Karpas-422 (cell line): Measurements from ENCODE around the gene CYP3A4. TPM values are rescaled to one million over a fixed set of nuclear protein-coding genes. Genes with fewer than 3 reads are reported as not detected.

ENCODE experiments used
- DNase-seq: peaks from one replicate; pipeline ENCODE4 v3.0.0-alpha.2; 2015
- H2AFZ ChIP-seq: fragments of 200-600 bp; sonication (generic); 2 replicates; pipeline ENCODE4 v1.6.1; 2014; ENCODE audit warnings: antibody characterized with exemption, low read length, mixed read lengths
- H3K27ac ChIP-seq: fragments of 200-600 bp; sonication (generic); 2 replicates; pipeline ENCODE4 v1.5.1; 2014; ENCODE audit warnings: mild to moderate bottlenecking, low read length, moderate library complexity
- H3K27me3 ChIP-seq: fragments of 200-600 bp; sonication (generic); 2 replicates; pipeline ENCODE4 v1.6.1; 2014; ENCODE audit warnings: low read length, mixed read lengths
- H3K36me3 ChIP-seq: fragments of 200-600 bp; sonication (generic); 2 replicates; pipeline ENCODE4 v1.6.1; 2014; ENCODE audit warnings: low read length, mixed read lengths; ENCODE audit not compliant: insufficient read depth
- H3K4me1 ChIP-seq: fragments of 200-600 bp; sonication (generic); 2 replicates; pipeline ENCODE4 v1.6.1; 2014; ENCODE audit warnings: mild to moderate bottlenecking, low read length, mixed read lengths
- H3K4me2 ChIP-seq: fragments of 200-600 bp; sonication (generic); 2 replicates; pipeline ENCODE4 v1.6.1; 2014; ENCODE audit warnings: low read length, low read depth, mild to moderate bottlenecking; ENCODE audit not compliant: poor library complexity, severe bottlenecking
- H3K4me3 ChIP-seq: fragments of 200-600 bp; sonication (generic); 2 replicates; pipeline ENCODE4 v1.5.1; 2014; ENCODE audit warnings: mild to moderate bottlenecking, antibody characterized with exemption, low read length, mixed read lengths
- H3K79me2 ChIP-seq: fragments of 200-600 bp; sonication (generic); 2 replicates; pipeline ENCODE4 v1.6.1; 2014; ENCODE audit warnings: mild to moderate bottlenecking, low read length, mixed read lengths
- H3K9ac ChIP-seq: fragments of 200-600 bp; sonication (generic); 2 replicates; pipeline ENCODE4 v1.6.0; 2014; ENCODE audit warnings: low read length
- H3K9me2 ChIP-seq: fragments of 200-600 bp; sonication (generic), shearing (Covaris generic); replicated peaks from 2 replicates; pipeline ENCODE4 v1.6.0; 2014; ENCODE audit warnings: mild to moderate bottlenecking, low read length, moderate library complexity; ENCODE audit not compliant: insufficient read depth
- H3K9me3 ChIP-seq: fragments of 300-700, 200-600 bp; sonication (generic); 2 replicates; pipeline ENCODE4 v1.6.1; 2014; ENCODE audit warnings: low read length, mixed read lengths
- H4K20me1 ChIP-seq: fragments of 200-600 bp; sonication (generic); 2 replicates; pipeline ENCODE4 v1.6.1; 2014; ENCODE audit warnings: mild to moderate bottlenecking, antibody characterized with exemption, low read length, low read depth; ENCODE audit not compliant: insufficient read depth
- small RNA-seq: library from RNA; depleted of rRNA; stranded (forward); fragments of <200 nt; gene quantifications from one replicate; pipeline ENCODE3, GENCODE V24; 2014
- total RNA-seq: library from RNA; depleted of rRNA; stranded (reverse); fragments of >200 nt; shearing (Covaris generic); gene quantifications from 2 replicates; pipeline ENCODE4 v1.2.3, GENCODE V29; 2014; ENCODE audit warnings: low replicate concordance; rRNA removed

CYP3A4 gene
- total RNA-seq, 1 experiment from 2014 or later, result not detected

- Histone ChIP-seq H3K27me3 (peaks cover 3% of the 10 kb centered on the region; the same call in 1 of the 2 replicates), H3K4me2 (no peak overlapping the region)
- no peak for DNase-seq
Measured at GRCh38 chr7:99713995-99714570, 69.9 kb downstream of the CYP3A4 start.

DNA sequence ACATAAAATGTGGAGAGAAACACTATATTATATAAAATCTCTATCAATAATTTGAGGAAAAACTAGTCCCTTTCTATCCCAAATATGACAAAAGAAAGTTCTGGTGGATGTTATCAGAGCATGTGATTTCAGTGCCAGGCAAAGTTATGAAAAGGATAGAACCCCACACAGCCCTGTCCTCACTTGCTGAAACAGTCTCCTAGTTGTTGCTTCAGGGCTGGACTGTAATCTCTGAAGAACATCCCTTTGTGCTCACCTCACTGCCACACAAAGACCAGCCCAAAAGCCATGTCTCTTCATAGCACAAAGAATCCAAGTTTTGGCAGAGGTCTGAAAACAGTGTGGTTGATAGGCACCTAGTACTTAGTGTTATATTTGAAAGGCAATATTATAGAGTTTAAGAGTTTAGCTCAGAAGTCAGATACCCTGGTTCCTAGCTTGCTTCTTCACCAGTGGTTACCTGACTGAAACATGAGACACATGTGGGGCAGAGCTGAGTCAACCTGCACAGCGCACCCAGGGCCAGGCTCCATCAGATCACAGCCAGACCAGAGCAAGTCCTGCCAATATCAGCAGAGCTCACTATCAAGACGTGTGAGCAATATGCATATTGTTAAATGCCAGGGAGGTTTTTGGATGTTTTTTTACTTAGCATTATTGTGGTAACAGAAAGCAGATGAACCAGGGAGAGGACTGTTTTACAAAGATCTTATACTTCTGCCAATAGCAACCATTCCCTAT lies 74.0 kb downstream of the CYP3A4 start:
- H3K9me3 ChIP-seq, result no peaks in the 10 kb centered on the region
- no peaks in the 10 kb centered on the region for H3K36me3 ChIP-seq
- H3K79me2 ChIP-seq, result no peaks in the 10 kb centered on the region
- peaks cover 3% of the 10 kb centered on the region; the same call in 1 of the 2 replicates for H3K27me3 ChIP-seq
- H2AFZ ChIP-seq, result no peak overlapping the region
- H4K20me1 ChIP-seq, result no peaks in the 10 kb centered on the region
- no peaks in the 10 kb centered on the region for H3K4me1 ChIP-seq
- H3K4me2 ChIP-seq, result no peak overlapping the region
- no peak for DNase-seq
- no peak overlapping the region for H3K4me3 ChIP-seq
- no peak overlapping the region for H3K27ac ChIP-seq
- H3K9me2 ChIP-seq, result no peaks in the 10 kb centered on the region
- no peak overlapping the region for H3K9ac ChIP-seq

More at GRCh38 chr7:99713995-99714570, 69.9 kb downstream of the CYP3A4 start:
- H3K4me3 ChIP-seq, result no peak overlapping the region
- H3K36me3 ChIP-seq, result no peaks in the 10 kb centered on the region
- no peaks in the 10 kb centered on the region for H3K79me2 ChIP-seq
- no peaks in the 10 kb centered on the region for H4K20me1 ChIP-seq
- no peak overlapping the region for H3K27ac ChIP-seq
- H3K4me1 ChIP-seq, result no peaks in the 10 kb centered on the region
- H3K9ac ChIP-seq, result no peak overlapping the region
- H2AFZ ChIP-seq, result no peak overlapping the region
- no peaks in the 10 kb centered on the region for H3K9me3 ChIP-seq
- no peaks in the 10 kb centered on the region for H3K9me2 ChIP-seq

DNA sequence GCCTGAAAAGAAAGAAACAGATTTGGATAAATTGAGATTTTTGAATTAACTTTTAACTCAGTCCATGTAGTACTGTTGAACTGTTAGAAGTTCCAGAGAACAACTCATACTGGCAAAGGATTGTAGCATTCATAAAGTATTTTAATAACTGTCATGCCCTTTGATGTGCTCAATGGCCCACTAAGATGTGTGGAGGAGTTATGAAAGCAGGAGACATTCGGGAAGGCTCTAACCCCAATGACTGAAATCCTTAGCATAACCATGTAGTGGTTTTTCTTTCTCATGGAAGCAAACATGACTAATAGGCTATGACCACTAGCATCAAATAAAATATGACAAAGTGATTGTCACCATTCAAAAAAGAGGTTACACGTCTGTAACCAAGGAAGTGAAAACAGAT lies 74.7 kb downstream of the CYP3A4 start:
- Histone ChIP-seq H3K4me3 (no peak overlapping the region), H3K9ac (no peak overlapping the region), H3K27ac (no peak overlapping the region), H4K20me1 (no peaks in the 10 kb centered on the region), H3K36me3 (no peaks in the 10 kb centered on the region), H3K79me2 (no peaks in the 10 kb centered on the region), H3K9me2 (no peaks in the 10 kb centered on the region), H3K27me3 (no peaks in the 10 kb centered on the region), H3K4me1 (no peaks in the 10 kb centered on the region), H2AFZ (no peak overlapping the region), H3K4me2 (no peak overlapping the region), H3K9me3 (no peaks in the 10 kb centered on the region)
- DNase-seq, result no peak

DNA sequence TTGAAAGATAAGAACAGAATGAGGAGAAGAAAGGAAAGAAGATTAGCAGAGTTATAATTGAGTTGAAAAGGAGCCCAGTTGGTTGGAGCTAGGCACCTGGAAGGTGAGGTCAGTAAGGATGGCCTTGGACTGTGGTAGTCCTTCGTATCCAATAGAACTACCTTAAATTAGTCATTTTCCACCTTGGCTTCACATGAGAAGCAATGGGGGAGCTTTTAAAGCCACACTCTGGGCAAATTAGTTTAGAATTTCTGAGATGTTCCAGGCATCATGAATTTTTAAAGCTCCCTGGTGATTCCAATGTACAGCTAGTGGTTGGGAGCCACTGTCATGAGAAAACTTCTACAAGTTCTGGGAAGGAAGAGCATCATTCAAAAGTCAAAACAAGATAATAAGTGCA lies 76.9 kb downstream of the CYP3A4 start:
- no peak overlapping the region for H2AFZ ChIP-seq
- H4K20me1 ChIP-seq, result no peaks in the 10 kb centered on the region
- H3K9me3 ChIP-seq, result no peaks in the 10 kb centered on the region
- H3K9ac ChIP-seq, result no peak overlapping the region
- no peaks in the 10 kb centered on the region for H3K27me3 ChIP-seq
- no peaks in the 10 kb centered on the region for H3K9me2 ChIP-seq
- H3K27ac ChIP-seq, result no peak overlapping the region
- no peak for DNase-seq
- no peaks in the 10 kb centered on the region for H3K4me1 ChIP-seq
- no peak overlapping the region for H3K4me3 ChIP-seq
- H3K36me3 ChIP-seq, result no peaks in the 10 kb centered on the region
- no peaks in the 10 kb centered on the region for H3K79me2 ChIP-seq
- no peak overlapping the region for H3K4me2 ChIP-seq

Small RNA genes within 50 kb of the gene (small RNA-seq; reads per million reads assigned to genes)
- not detected for gene CYP3A137P

Other genes with a start within 250 kb of the CYP3A4 start
- gene FAM200A, start 232.1 kb downstream of the CYP3A4 start, total RNA-seq, result 3.7 and 6.5 TPM in 2 replicates
- 169 TPM in 2 replicates for gene ZNF655, start 225.5 kb downstream of the CYP3A4 start, total RNA-seq
- 1.6 TPM in 1 of 2 replicates, not detected in the other for gene TMEM225B, start 185.9 kb downstream of the CYP3A4 start, total RNA-seq
- gene ZSCAN25, start 167.2 kb downstream of the CYP3A4 start, total RNA-seq, result 12.3 and 22.1 TPM in 2 replicates
- not detected in 2 replicates for gene CYP3A5, start 104.2 kb downstream of the CYP3A4 start, total RNA-seq
- not detected in 2 replicates for gene CYP3A7, start 49.0 kb downstream of the CYP3A4 start, total RNA-seq
- not detected in 2 replicates for gene CYP3A43, start 43.8 kb upstream of the CYP3A4 start, total RNA-seq
- gene OR2AE1, start 92.8 kb upstream of the CYP3A4 start, total RNA-seq, result not detected in 2 replicates
- 20.9 and 25.2 TPM in 2 replicates for gene TRIM4, start 135.3 kb upstream of the CYP3A4 start, total RNA-seq
- gene GJC3, start 145.4 kb upstream of the CYP3A4 start, total RNA-seq, result 0.47 TPM in 1 of 2 replicates, not detected in the other
- gene AZGP1, start 191.8 kb upstream of the CYP3A4 start, total RNA-seq, result 1.0 and 2.0 TPM in 2 replicates
- 21.3 and 22.1 TPM in 2 replicates for gene ZKSCAN1, start 231.4 kb upstream of the CYP3A4 start, total RNA-seq